HEK293 (cell line): Measurements from ENCODE around the gene EFCAB10.

Source experiments
- TRIM28 ChIP-seq: IDR thresholded peaks from 2 replicates; pipeline ENCODE4 v1.6.1; 2011; ENCODE audit warnings: low read length, control low read depth, borderline replicate concordance
- ZNF121 ChIP-seq: fragments of 450-650 bp; formaldehyde crosslinking; IDR thresholded peaks from 2 replicates; pipeline ENCODE4 v1.5.1; 2016; ENCODE audit warnings: missing biosample characterization, missing genetic modification characterization
- ZNF266 ChIP-seq: fragments of 450-650 bp; formaldehyde crosslinking; IDR thresholded peaks from 2 replicates; pipeline ENCODE4 v1.5.1; 2016; ENCODE audit warnings: missing biosample characterization, missing genetic modification characterization, low read depth
- ZNF274 ChIP-seq, 2 experiments: fragments of 200-500 bp in 1 of 2; fragments of 450-650 bp in 1 of 2; sonication (Bioruptor generic) in 1 of 2; formaldehyde crosslinking in 1 of 2; IDR thresholded peaks; 2 replicates each; pipeline versions ENCODE4 v1.5.1 to v1.6.1; 2014 to 2016; ENCODE audit warnings: borderline replicate concordance in 1 of 2, inconsistent platforms in 1 of 2, low read length in 1 of 2, missing biosample characterization in 1 of 2, missing genetic modification characterization in 1 of 2
- ZNF341 ChIP-seq: fragments of 450-650 bp; formaldehyde crosslinking; IDR thresholded peaks from 2 replicates; pipeline ENCODE4; 2016; ENCODE audit warnings: low read depth, missing biosample characterization, missing genetic modification characterization
- ZNF621 ChIP-seq: fragments of 450-650 bp; formaldehyde crosslinking; IDR thresholded peaks from 2 replicates; pipeline ENCODE4 v1.5.1; 2017; ENCODE audit warnings: missing biosample characterization, missing genetic modification characterization
- ZNF654 ChIP-seq: fragments of 450-650 bp; formaldehyde crosslinking; IDR thresholded peaks from 2 replicates; pipeline ENCODE4 v1.5.1; 2016; ENCODE audit warnings: low read depth, missing biosample characterization, missing genetic modification characterization
- ZNF837 ChIP-seq: fragments of 450-650 bp; formaldehyde crosslinking; IDR thresholded peaks from 2 replicates; pipeline ENCODE4 v1.5.1; 2016; ENCODE audit warnings: missing biosample characterization, missing genetic modification characterization
- TF ChIP-seq, protein P1 (sequence below): fragments of 450-650 bp; formaldehyde crosslinking; IDR thresholded peaks from 2 replicates; pipeline ENCODE4 v1.5.1; 2016; ENCODE audit warnings: missing biosample characterization, missing genetic modification characterization
- TF ChIP-seq, protein P2 (sequence below): IDR thresholded peaks from 2 replicates; pipeline ENCODE4 v1.6.1; 2011; ENCODE audit warnings: mild to moderate bottlenecking, low read depth, low read length, borderline replicate concordance
- TF ChIP-seq, protein P3 (sequence below): fragments of 450-650 bp; IDR thresholded peaks from 2 replicates; pipeline ENCODE4 v1.5.1; 2018; ENCODE audit warnings: missing biosample characterization, mild to moderate bottlenecking, missing genetic modification characterization

DNA sequence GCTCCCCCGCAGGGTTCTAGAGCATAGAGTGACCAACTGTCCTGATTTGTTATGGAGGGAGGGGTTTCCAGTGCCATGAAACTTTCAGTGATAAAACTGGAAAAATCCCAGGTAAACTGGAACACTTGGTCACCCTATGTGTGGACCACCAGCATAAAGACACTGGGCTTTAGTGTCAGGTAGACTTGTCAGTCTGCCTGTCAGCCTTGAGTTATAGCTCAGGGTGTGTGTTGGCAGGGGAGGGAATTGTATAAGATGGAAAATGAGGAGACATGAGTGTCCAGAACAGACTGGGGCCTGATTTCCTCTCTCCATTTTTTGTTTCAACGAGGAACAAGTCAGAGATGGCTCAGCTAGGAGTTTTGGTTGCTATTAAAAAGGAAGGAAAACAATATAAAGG lies 10.2 kb upstream of the EFCAB10 start:
- TF ChIP-seq ZNF121 (tag by site-specific recombination): no peak
- TF ChIP-seq ZNF837: no peak
- TF ChIP-seq, protein P1, sequence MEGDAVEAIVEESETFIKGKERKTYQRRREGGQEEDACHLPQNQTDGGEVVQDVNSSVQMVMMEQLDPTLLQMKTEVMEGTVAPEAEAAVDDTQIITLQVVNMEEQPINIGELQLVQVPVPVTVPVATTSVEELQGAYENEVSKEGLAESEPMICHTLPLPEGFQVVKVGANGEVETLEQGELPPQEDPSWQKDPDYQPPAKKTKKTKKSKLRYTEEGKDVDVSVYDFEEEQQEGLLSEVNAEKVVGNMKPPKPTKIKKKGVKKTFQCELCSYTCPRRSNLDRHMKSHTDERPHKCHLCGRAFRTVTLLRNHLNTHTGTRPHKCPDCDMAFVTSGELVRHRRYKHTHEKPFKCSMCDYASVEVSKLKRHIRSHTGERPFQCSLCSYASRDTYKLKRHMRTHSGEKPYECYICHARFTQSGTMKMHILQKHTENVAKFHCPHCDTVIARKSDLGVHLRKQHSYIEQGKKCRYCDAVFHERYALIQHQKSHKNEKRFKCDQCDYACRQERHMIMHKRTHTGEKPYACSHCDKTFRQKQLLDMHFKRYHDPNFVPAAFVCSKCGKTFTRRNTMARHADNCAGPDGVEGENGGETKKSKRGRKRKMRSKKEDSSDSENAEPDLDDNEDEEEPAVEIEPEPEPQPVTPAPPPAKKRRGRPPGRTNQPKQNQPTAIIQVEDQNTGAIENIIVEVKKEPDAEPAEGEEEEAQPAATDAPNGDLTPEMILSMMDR (tag by site-specific recombination): no peak
- no peak for TF ChIP-seq ZNF341 (tag by site-specific recombination)
- no peak for TF ChIP-seq ZNF274 (IDR thresholded peaks at IDR 0.05; ENCODE audit: low read length)
- TF ChIP-seq ZNF274 (tag by site-specific recombination; IDR thresholded peaks at IDR 0.05; ENCODE audit: borderline replicate concordance): no peak
- TF ChIP-seq TRIM28: no peak
- TF ChIP-seq, protein P2, sequence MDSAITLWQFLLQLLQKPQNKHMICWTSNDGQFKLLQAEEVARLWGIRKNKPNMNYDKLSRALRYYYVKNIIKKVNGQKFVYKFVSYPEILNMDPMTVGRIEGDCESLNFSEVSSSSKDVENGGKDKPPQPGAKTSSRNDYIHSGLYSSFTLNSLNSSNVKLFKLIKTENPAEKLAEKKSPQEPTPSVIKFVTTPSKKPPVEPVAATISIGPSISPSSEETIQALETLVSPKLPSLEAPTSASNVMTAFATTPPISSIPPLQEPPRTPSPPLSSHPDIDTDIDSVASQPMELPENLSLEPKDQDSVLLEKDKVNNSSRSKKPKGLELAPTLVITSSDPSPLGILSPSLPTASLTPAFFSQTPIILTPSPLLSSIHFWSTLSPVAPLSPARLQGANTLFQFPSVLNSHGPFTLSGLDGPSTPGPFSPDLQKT: no peak
- no peak for TF ChIP-seq ZNF621 (tag by site-specific recombination)
- TF ChIP-seq, protein P3, sequence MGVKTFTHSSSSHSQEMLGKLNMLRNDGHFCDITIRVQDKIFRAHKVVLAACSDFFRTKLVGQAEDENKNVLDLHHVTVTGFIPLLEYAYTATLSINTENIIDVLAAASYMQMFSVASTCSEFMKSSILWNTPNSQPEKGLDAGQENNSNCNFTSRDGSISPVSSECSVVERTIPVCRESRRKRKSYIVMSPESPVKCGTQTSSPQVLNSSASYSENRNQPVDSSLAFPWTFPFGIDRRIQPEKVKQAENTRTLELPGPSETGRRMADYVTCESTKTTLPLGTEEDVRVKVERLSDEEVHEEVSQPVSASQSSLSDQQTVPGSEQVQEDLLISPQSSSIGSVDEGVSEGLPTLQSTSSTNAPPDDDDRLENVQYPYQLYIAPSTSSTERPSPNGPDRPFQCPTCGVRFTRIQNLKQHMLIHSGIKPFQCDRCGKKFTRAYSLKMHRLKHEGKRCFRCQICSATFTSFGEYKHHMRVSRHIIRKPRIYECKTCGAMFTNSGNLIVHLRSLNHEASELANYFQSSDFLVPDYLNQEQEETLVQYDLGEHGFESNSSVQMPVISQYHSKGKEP (tag by site-specific recombination): no peak
- no peak for TF ChIP-seq ZNF654 (tag by site-specific recombination)
- no peak for TF ChIP-seq ZNF266 (tag by site-specific recombination)
